Right ventricle myocardium superior (tissue), 1 donor: ENCODE results near the gene SLC6A2. TPM values are rescaled to one million over a fixed set of nuclear protein-coding genes. Genes with fewer than 3 reads are reported as not detected.

Source experiments
- ATAC-seq: fragments of 200-7000 bp; cut with Tn5 transposase; one replicate; pipeline ENCODE4 v1.9.1; 2020; ENCODE audit warnings: mild to moderate bottlenecking; ENCODE audit not compliant: poor library complexity
- DNase-seq: peaks from one replicate; pipeline ENCODE4 v3.0.0-alpha.2; 2020
- intact Hi-C: fragments of 100-400 bp; cut with DNase I; formaldehyde crosslinking; loops from one replicate; pipeline ENCODE4 v1.11.2; 2022
- total RNA-seq: library from RNA; stranded (reverse); fragmentation: NEBNext Ultra II Directional; extraction: Animal tissue kit (Norgen Biotek cat#: 25700); gene quantifications from one replicate; pipeline ENCODE4 v1.2.1, GENCODE V29; 2021
- donor health status: DM: no; HTN: yes; CAD: no; lungs with severe emphysema.

The SLC6A2 gene
- total RNA-seq, 1 donor from 2014 or later: not detected

DNA sequence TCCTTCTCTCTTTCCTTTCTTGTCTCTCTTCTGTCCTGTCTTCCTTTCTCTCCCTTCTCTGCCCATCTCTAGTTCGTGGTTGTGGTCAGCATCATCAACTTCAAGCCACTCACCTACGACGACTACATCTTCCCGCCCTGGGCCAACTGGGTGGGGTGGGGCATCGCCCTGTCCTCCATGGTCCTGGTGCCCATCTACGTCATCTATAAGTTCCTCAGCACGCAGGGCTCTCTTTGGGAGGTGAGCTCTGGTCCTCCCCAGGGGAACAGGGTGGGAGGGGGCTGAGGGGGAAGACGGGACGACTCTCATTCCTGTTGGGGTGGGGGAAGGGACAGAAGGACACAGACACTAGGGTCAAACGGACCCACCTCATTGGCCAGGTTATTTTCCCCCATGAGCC lies 44.3 kb downstream of the SLC6A2 start:
- ATAC-seq (no peak), DNase-seq (no peak)
- intact Hi-C loops: loop anchor here (2.0 kb wide), 1 partner anchor 233 kb away; no protein-coding TSS in a partner anchor

DNA sequence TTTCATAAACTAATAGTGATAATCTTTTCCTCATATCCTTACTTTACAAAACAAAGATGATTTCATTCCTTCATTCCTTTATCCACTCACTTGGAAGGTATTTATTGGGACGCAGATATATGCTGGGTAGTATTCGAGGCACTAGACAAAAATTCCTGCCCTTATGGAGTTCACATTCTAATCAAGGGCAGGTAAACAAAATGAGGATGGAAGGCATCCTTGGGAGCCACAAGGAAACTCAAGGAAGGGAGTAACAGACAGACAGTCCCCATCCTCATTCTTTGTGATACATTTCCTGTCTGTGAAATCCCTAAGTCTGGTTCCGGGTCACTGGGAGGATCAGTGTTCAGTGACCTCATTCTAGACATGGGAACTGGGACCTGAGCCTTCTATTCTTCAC lies 45.2 kb downstream of the SLC6A2 start:
- DNase-seq (no peak), ATAC-seq (no peak)
- intact Hi-C loops: loop anchor here (2.0 kb wide), 1 partner anchor 234 kb away; no protein-coding TSS in a partner anchor

- intact Hi-C loops: loop anchor here (2.0 kb wide), 1 partner anchor 235 kb away; no protein-coding TSS in a partner anchor
- ATAC-seq (peak; percentile 73), DNase-seq (peak; percentile 71)
Measured at GRCh38 chr16:55701442-55702319, 45.9 kb downstream of the SLC6A2 start.

DNA sequence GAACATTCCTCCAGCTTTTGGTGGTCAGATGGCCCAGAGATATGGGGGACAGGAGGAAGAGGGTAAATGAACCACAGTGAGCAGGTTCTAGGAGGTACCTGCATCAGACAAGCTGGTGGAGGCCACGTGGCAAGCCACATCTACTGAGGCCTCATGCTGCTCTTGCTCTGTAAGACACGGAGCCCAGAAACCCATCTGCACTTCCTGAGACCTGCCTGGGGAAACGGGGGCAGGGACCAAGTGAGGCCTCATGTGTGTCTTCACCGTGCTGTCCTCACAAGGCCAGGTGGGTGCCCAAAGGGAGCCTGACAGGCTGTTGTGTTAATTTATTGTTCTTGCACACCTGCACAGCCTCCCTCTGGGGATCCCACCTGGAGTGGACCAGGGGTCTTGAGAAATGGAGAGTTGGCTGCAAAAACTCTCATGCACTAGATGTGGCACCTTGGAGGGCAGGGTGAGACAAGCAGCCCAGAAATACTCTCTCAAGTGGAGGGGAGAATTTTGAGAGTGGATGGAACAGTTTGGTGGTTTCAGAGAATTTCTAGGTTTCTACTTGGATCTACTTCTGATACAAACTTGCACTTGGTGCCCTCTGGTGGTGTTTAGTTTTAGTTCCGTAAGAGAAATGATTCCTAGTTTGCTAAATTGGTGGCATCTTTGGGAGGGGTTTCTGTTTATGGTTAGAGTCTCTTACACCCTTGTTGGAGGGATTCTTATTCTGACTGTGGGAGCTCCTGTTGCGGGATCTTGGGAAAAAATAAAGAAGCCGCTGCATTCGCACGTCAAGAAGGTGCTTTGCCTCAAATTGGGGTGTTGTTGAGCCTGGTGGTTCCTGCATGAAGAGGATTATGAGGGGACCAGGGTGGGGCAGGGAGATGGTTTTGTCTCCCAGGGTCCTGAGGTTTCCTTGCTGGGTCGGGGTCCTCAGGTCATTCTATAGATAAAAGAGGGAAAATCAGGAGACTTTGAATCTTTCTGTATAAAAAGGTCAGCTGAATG lies 47.5 kb downstream of the SLC6A2 start:
- intact Hi-C loops: no loop called here
- ATAC-seq: peak; percentile 26

GRCh38 chr16:55706739-55707384 lies 51.1 kb downstream of the SLC6A2 start:
- ATAC-seq (peak; percentile 53), DNase-seq (no peak)
- intact Hi-C loops: no loop called here

More for the DNA sequence above, 47.5 kb downstream of the SLC6A2 start:
- DNase-seq: no peak

DNA sequence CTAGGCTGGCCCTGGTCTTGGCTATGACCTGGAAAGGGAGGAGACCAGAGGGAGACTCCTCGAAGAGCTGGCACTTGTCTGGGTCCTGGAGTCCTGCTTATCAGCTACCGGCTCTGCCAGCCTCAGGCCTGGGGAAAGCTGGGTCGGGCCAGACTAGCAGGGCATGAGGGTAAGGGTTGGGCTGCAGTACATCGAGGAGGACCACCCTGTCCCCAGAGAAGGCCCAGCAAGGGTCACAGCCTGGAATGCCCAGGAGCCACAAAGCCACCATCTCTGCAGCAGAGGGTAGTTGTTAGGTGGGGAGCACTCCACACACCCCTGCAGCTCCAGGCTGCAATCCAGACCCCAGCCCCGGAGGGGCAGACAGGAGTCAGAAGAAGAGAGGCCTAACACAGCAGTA lies 54.0 kb downstream of the SLC6A2 start:
- ATAC-seq (no peak), DNase-seq (no peak)
- intact Hi-C loops: no loop called here

GRCh38 chr16:55710466-55710865 lies 54.7 kb downstream of the SLC6A2 start:
- ATAC-seq: no peak
- intact Hi-C loops: no loop called here
- DNase-seq: no peak

- intact Hi-C loops: loop anchor here (2.0 kb wide), 1 partner anchor 133 kb away; no protein-coding TSS in a partner anchor
- DNase-seq (peak; percentile 78), ATAC-seq (peak; percentile 91)
Measured at GRCh38 chr16:55711959-55712876, 56.4 kb downstream of the SLC6A2 start.

- intact Hi-C loops: loop anchor here (2.0 kb wide), 1 partner anchor 132 kb away; no protein-coding TSS in a partner anchor
- DNase-seq (no peak), ATAC-seq (no peak)
Measured at GRCh38 chr16:55713103-55713502, 57.3 kb downstream of the SLC6A2 start.

DNA sequence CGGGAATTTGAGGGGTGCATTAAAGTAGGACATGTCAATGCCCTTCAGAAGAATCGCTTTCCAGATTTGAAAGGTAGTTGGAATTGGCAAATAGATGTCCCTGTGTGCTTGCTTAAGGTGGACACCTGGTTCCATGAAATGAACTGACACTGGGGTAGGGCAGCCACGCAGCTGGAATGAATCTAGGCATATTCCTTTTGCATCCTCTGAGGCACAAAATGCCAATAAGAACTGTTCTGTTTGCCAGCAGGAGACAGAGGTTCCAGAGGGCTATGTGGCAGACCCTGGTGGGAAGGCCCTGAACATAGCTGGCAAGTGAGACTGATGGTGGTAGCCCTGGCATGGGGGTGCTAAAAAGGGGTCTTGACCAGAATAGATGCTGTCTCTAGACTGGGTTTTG lies 61.5 kb downstream of the SLC6A2 start:
- intact Hi-C loops: no loop called here
- no peak for ATAC-seq
- no peak for DNase-seq

DNA sequence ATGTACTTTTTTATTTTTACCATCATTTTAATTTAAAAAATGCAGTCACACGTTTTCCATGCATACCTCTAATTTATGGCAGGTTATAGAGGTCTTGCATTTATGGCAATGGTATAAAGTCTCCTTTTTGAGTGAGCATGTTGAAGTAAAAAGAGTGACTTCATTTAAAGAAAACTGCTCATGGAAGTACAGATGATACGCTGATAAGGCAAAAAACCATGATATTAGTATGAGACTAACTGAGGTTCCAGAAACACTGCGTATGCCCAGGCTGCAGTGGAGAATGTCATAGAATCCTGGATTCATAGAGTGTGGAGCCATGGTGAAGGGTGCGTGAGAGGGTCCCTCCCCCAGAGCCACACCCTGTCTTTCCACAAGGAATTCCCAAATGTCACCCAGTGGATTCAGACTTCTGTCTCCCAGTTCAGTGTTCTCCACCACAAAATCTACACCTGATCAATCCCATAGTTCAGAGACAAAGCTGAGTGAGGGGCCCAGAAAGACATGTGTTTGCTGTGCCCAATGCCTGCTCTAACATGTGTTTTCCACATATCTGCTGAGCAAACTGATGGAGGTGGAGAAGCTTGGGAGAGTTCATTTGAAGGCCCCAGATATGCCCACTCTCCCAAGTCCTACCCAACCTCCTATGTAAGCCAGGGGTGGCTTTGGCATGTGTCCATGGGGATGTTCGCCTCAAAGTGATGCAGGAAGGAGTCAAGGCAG lies 69.4 kb downstream of the SLC6A2 start:
- DNase-seq (no peak), ATAC-seq (no peak)
- intact Hi-C loops: no loop called here

GRCh38 chr16:55728797-55729196 lies 73.0 kb downstream of the SLC6A2 start:
- no peak for DNase-seq
- intact Hi-C loops: no loop called here
- no peak for ATAC-seq

DNA sequence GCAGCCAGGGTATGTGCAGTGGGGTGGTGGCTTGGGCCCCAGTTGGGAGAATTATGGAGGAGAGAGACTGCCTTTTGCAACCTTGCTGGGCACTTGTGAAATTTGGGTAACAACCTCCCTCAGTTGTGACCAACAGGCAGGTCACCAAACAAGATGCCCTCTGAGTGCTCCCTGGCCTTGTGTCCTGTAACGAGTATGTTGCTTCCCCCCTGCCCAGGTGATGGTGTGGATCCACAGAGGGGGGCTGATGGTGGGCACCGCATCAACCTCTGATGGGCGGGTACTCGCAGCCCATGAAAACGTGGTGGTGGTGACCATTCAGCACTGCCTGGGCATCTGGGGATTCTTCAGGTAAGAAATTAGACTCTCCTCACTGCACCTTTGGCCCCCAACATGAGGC lies 74.3 kb downstream of the SLC6A2 start:
- intact Hi-C loops: no loop called here
- ATAC-seq (no peak), DNase-seq (no peak)

- ATAC-seq: no peak
- DNase-seq: no peak
- intact Hi-C loops: no loop called here
Measured at GRCh38 chr16:55732496-55732895, 76.7 kb downstream of the SLC6A2 start.

- intact Hi-C loops: no loop called here
- DNase-seq: no peak
Measured at GRCh38 chr16:55734665-55735064, 78.9 kb downstream of the SLC6A2 start.

DNA sequence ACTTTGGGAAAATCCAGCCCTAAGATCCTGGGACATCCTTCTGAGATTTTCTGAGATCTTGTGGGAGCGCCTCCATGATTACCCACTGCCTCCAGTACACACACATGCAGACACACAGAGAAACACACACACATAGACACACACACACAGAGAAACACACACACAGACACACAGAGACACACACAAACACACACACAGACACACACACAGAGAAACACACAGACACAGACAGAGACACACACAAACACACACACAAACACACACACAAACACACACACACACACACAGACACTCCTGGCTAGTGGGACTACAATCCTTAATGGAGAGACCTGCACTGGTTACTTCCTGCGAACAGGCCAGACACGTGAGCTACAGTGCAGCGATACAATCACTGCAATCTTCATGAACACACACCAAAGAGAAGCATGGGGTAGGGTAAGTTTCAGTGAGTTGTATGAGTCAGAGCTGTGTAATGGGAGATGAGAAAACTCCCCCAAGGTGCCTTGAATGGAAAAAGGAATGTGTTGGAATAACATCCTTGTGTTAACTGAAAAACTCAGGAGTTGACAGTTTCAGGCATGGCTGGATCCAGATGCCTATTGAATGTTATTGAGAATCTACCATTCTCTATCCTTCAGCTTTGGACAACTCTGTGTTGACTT lies 79.5 kb downstream of the SLC6A2 start:
- intact Hi-C loops: no loop called here
- DNase-seq (no peak), ATAC-seq (no peak)

More at GRCh38 chr16:55734665-55735064, 78.9 kb downstream of the SLC6A2 start:
- no peak for ATAC-seq
